LNCAP (cell line): Measurements from ENCODE around the gene TMEM245.

ENCODE experiments used
- TF ChIP-seq, protein P1 (sequence below): fragments of 450-650 bp; IDR thresholded peaks from 2 replicates; pipeline ENCODE4 v1.5.1; 2017; ENCODE audit warnings: mild to moderate bottlenecking

The TMEM245 gene

DNA sequence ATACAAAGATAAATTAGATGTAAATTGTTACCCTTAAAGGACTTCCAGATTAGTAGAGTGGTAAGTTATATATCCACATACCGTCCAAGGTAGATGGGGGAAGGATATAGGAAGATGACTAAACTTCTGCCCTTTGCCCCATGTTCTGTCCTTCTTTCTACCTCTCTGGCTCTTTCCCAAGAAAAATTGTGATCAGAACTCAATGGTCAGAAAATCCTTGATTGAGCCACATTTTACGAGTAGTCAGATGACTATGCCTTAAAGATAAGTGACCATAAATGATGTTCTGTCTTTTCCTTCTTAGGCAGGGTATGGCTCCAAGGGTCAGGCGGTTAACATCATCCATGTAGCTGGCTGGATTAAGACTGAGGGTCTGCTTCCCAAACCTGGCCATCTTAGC, 42.9 kb upstream of the TMEM245 start:
- TF ChIP-seq, protein P1, sequence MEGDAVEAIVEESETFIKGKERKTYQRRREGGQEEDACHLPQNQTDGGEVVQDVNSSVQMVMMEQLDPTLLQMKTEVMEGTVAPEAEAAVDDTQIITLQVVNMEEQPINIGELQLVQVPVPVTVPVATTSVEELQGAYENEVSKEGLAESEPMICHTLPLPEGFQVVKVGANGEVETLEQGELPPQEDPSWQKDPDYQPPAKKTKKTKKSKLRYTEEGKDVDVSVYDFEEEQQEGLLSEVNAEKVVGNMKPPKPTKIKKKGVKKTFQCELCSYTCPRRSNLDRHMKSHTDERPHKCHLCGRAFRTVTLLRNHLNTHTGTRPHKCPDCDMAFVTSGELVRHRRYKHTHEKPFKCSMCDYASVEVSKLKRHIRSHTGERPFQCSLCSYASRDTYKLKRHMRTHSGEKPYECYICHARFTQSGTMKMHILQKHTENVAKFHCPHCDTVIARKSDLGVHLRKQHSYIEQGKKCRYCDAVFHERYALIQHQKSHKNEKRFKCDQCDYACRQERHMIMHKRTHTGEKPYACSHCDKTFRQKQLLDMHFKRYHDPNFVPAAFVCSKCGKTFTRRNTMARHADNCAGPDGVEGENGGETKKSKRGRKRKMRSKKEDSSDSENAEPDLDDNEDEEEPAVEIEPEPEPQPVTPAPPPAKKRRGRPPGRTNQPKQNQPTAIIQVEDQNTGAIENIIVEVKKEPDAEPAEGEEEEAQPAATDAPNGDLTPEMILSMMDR, result no peak

DNA sequence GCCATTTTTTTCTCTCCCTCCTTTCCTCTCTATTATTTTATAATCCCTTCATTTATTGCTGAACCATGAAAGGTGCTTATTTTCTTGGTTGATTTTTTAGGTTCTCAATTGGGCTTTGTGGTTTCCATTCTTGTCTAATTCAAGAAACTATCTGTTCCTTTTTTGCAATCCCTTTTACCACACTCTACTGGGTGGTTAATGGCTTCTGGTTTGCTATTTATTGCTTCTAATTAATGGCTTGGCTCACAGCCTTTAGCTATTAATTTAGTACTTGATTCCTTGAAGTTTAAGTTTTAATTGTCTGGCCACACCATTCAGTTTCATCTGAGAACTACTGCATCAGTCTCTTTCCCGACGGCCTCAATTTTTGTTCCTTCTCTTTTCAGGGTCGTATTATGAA, 41.7 kb upstream of the TMEM245 start:
- TF ChIP-seq, protein P1, result no peak

DNA sequence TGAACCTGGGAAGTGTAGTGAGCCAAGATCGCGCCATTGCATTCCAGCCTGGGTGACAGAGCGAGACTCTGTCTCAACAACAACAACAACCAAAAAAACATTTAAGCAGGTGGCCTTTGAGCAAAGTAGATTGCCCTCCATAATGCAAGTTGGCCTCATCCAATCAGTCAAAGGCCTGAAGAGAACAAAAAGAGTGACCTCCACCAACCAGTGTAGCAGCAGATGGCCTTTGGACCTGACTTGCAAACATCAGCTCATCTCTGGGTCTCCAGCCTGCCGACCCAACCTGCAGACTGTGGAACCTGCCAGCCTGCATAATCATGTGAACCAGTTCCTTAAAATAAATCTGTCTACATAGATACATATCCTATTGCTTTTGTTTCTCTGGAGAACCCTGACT, 39.8 kb upstream of the TMEM245 start:
- TF ChIP-seq, protein P1, result no peak

DNA sequence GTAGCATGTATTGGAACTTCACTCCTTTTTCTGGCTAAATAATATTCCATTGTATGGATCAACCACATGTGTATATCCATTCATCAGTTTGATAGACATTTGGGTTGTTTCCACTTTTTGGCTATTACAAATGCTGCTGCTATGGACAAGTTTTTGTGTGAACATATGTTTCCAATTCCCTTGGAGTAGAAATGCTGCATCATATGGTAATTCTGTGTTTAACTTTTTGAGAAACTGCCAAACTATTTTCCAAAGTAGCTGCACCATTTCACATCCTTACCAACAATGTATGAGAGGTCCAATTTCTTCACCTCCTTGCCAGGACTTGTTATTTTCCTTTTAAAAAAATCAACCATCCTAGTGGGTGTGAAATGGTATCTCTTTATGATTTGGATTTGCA, 38.9 kb upstream of the TMEM245 start:
- TF ChIP-seq, protein P1, result no peak

DNA sequence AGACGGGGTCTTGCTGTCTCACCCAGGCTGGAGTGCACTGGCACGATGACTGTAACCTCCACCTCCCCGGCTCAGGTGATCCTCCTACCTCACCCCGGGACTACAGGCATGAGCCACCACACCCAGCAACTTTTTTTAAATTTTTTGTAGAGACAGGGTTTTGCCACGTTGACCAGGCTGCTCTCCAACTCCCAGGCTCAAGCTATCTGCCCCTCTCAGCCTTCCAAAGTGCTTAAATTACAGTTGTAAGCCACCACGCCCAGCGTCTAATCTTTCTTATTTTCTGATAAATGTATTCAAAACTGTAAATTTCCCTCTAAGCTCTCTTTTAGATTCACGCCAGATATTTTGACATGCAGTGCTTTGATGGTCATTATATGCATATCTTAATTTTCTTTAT, 37.0 kb upstream of the TMEM245 start:
- TF ChIP-seq, protein P1, result no peak

DNA sequence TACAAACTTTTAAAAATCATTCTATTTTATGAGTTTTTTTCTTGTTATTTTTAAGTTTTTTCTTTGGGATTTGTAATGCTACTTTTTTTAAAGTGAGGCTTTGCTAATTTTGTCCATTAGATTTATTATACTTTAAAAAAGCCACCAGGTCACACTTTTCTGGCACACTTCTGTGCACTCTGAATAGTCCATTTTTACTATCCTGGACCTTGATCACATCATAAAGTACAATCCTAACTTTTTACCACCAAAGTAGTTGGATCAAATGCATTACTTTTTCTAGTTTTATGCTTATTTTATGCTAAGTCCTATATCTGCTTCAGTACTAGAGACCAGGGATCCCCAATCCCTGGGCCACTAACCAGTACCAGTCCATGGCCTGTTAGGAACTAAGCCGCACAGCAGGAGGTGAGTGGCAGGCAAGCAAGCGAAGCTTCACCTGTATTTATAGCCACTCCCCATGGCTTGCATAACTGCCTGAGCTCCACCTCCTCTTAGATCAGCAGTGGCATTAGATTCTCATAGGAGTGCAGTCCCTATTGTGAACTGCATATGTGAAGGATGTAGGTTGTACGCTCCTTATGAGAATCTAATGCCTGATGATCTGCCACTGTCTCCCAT, 31.3 kb upstream of the TMEM245 start:
- TF ChIP-seq, protein P1, result no peak

DNA sequence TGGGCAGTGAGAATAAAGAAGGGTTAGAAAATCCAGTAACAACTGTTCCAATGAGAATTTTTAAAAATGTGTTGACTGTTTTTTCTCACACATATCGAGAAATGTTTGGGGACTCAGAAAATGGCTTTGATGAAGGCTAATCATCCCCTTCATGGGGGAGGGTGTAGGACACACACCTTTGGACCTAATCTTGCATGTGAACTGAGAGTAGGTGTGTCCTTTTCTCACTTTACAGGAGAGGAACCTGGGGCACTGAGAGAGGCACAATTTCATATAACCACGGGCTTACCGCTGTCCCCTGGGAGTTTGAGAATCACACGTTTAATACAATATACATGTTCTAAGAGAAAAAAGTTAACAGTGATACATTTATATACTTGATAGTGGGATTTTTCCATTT, 30.0 kb upstream of the TMEM245 start:
- TF ChIP-seq, protein P1, result no peak

DNA sequence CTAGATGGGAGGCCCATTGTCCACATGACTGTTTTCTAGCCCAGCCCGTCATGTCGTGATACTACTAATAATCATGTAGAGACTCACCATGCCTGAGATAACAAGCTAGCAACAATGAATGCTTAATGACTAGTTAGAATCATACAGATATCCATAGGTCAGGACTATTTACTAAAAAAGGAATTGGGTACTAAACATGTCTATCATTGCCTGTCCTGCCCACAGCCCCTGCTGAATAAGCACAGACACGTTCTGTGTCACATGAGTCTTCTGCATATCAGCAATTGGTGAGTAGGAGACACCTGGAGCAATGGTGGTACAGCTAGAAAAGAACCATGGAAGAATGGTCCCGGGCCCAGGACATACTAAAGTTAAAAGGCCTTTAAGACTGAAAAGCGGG, 29.3 kb upstream of the TMEM245 start:
- TF ChIP-seq, protein P1, result no peak
